Vagina (tissue), 2 donors: Measurements from ENCODE around the gene FRK. TPM values are rescaled to one million over a fixed set of nuclear protein-coding genes. Genes with fewer than 3 reads are reported as not detected.
"Not testable (repeated sequence)": the region's sequence is repeated elsewhere in the genome, so short reads cannot be mapped to it uniquely, and the experiment has no call there.

Source experiments
- DNase-seq, 2 donors: peaks; one replicate each; pipeline ENCODE4 v3.0.0-alpha.2; 2017; ENCODE audit errors: extremely low spot score in 2 of 2
- H3K27ac ChIP-seq: fragments of 200-600 bp; sonication (generic); one replicate; pipeline ENCODE4 v1.5.1; 2019
- H3K27me3 ChIP-seq: fragments of 200-600 bp; sonication (generic); one replicate; pipeline ENCODE4 v1.5.1; 2019
- H3K36me3 ChIP-seq, 2 donors: fragments of 200-600 bp; sonication (generic); one replicate each; pipeline ENCODE4 v1.5.1; 2017 to 2019
- H3K4me1 ChIP-seq: fragments of 200-600 bp; sonication (generic); one replicate; pipeline ENCODE4 v1.5.1; 2019
- H3K4me3 ChIP-seq, 2 donors: fragments of 200-600 bp; sonication (generic); 1 replicate in 1 of 2; 2 replicates in 1 of 2; pipeline ENCODE4 v1.5.1; 2016 to 2019
- H3K9me3 ChIP-seq: fragments of 200-600 bp; sonication (generic); one replicate; pipeline ENCODE4 v1.5.1; 2019
- POLR2A ChIP-seq, 2 donors: fragments of 450-650 bp; IDR thresholded peaks; one replicate each; pipeline ENCODE4 v1.6.1; 2017; ENCODE audit warnings: antibody characterized with exemption in 2 of 2, mild to moderate bottlenecking in 2 of 2, moderate library complexity in 2 of 2
- POLR2AphosphoS5 ChIP-seq, 2 donors: sonication (generic); formaldehyde crosslinking; IDR thresholded peaks; one replicate each; pipeline ENCODE4 v1.9.0; 2017; ENCODE audit warnings: antibody characterized with exemption in 2 of 2, mild to moderate bottlenecking in 2 of 2, low read depth in 1 of 2; ENCODE audit not compliant: insufficient read depth in 1 of 2
- intact Hi-C: fragments of 100-400 bp; cut with DNase I; formaldehyde crosslinking; loops from one replicate; pipeline ENCODE4 v1.15.1; 2023
- total RNA-seq: library from RNA; depleted of rRNA; stranded (reverse); fragments of >200 nt; gene quantifications from one replicate; pipeline ENCODE4 v1.2.3, GENCODE V29; 2016
- TF ChIP-seq, protein P1 (sequence below), 3 experiments: fragments of 450-650 bp in 2 of 3; fragments of 200-600 bp in 1 of 3; sonication (generic) in 1 of 3; IDR thresholded peaks; one replicate each; pipeline ENCODE4 v1.5.1; 2017 to 2019; ENCODE audit warnings: antibody characterized with exemption in 3 of 3, mild to moderate bottlenecking in 2 of 3, moderate library complexity in 2 of 3

Gene FRK
- total RNA-seq, 1 donor from 2014 or later: 3.9 TPM

DNA sequence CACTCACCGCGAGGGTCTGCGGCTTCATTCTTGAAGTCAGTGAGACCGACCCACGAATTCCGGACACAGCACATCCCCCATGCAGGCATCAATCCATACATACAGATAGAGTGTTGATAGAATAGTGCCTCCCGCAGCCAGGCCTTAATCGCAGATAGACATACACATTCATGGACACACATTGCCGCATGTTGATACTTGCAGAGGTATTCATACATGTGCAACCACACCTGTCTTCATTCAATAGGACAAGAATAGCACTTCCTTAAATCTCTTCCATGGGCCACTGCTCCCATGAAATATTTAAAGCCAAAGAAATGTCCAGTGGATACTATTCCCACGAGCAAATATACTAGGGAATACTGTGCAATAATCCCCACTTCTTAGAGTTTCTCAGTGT lies 170.5 kb downstream of the FRK start:
- no peaks in the 10 kb centered on the region for H3K4me1 ChIP-seq
- no peak overlapping the region for H3K27ac ChIP-seq
- no peaks in the 10 kb centered on the region for H3K9me3 ChIP-seq
- H3K36me3 ChIP-seq: no peaks in the 10 kb centered on the region
- DNase-seq: no peak
- TF ChIP-seq POLR2AphosphoS5 (IDR thresholded peaks at IDR 0.05; ENCODE audit: insufficient read depth in 1 of 2, low read depth in 1 of 2): no peak
- TF ChIP-seq POLR2A (IDR thresholded peaks at IDR 0.05): no peak
- TF ChIP-seq, protein P1, sequence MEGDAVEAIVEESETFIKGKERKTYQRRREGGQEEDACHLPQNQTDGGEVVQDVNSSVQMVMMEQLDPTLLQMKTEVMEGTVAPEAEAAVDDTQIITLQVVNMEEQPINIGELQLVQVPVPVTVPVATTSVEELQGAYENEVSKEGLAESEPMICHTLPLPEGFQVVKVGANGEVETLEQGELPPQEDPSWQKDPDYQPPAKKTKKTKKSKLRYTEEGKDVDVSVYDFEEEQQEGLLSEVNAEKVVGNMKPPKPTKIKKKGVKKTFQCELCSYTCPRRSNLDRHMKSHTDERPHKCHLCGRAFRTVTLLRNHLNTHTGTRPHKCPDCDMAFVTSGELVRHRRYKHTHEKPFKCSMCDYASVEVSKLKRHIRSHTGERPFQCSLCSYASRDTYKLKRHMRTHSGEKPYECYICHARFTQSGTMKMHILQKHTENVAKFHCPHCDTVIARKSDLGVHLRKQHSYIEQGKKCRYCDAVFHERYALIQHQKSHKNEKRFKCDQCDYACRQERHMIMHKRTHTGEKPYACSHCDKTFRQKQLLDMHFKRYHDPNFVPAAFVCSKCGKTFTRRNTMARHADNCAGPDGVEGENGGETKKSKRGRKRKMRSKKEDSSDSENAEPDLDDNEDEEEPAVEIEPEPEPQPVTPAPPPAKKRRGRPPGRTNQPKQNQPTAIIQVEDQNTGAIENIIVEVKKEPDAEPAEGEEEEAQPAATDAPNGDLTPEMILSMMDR (IDR thresholded peaks at IDR 0.05): no peak
- H3K27me3 ChIP-seq: no peaks in the 10 kb centered on the region
- no peak overlapping the region for H3K4me3 ChIP-seq
- intact Hi-C loops: no loop called here

DNA sequence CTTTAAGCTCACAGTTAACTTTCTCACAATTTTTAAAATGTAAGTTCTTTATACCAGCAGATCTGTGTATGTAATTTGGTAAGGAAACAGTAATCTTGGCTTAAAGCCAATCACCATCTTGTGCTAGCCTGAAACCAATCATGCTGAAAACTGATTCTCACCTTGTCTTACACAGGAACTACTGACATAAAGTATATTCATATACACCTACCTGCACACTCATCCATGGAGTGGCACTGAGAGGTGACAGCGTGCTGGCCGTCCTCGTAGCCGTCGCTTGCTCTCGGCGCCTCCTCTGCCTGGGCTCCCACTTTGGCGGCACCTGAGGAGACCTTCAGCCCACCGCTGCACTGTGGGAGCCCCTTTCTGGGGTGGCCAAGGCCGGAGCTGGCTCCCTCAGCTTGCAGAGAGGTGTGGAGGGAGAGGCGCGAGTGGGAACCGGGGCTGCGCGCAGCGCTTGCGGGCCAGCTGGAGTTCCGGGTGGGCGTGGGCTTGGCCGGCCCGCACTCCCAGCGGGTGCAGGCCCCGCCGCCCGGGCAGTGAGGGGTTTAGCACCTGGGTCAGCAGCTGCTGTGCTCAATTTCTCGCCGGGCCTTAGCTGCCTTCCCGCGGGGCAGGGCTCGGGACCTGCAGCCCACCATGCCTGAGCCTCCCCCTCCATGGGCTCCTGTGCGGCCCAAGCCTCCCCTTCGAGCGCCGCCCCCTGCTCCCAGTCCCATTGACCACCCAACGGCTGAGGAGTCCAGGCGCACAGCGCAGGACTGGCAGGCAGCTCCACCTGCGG lies 171.8 kb downstream of the FRK start:
- H3K36me3 ChIP-seq, H3K27me3 ChIP-seq, H3K4me3 ChIP-seq, H3K4me1 ChIP-seq, DNase-seq, H3K27ac ChIP-seq, H3K9me3 ChIP-seq, intact Hi-C loops: not testable (repeated sequence)

DNA sequence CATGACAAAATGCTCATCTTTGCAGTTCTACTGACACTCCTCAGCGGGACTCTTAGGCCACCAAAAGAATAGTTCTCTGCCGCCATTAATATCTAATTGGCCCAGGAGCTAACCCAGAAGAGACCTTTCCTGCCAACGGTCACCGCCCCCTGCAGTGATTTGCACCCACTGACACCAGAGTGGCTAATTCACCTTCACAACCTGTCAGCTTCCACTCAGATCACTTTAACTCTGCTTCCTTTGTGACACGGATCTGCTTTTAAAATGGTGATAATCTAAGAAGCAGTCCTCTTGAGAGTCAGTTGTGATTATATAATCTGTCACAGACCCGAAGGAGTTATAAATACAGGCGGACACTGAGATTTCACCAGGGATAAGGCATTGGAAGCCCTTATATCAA lies 172.8 kb downstream of the FRK start:
- DNase-seq: no peak
- Histone ChIP-seq H3K4me3 (no peak overlapping the region), H3K36me3 (no peaks in the 10 kb centered on the region), H3K27me3 (no peaks in the 10 kb centered on the region), H3K4me1 (no peaks in the 10 kb centered on the region), H3K27ac (no peak overlapping the region), H3K9me3 (no peaks in the 10 kb centered on the region)
- intact Hi-C loops: no loop called here
- TF ChIP-seq, protein P1 (IDR thresholded peaks at IDR 0.05): no peak
- TF ChIP-seq POLR2A (IDR thresholded peaks at IDR 0.05) (no peak), POLR2AphosphoS5 (IDR thresholded peaks at IDR 0.05; ENCODE audit: insufficient read depth in 1 of 2, low read depth in 1 of 2) (no peak)

DNA sequence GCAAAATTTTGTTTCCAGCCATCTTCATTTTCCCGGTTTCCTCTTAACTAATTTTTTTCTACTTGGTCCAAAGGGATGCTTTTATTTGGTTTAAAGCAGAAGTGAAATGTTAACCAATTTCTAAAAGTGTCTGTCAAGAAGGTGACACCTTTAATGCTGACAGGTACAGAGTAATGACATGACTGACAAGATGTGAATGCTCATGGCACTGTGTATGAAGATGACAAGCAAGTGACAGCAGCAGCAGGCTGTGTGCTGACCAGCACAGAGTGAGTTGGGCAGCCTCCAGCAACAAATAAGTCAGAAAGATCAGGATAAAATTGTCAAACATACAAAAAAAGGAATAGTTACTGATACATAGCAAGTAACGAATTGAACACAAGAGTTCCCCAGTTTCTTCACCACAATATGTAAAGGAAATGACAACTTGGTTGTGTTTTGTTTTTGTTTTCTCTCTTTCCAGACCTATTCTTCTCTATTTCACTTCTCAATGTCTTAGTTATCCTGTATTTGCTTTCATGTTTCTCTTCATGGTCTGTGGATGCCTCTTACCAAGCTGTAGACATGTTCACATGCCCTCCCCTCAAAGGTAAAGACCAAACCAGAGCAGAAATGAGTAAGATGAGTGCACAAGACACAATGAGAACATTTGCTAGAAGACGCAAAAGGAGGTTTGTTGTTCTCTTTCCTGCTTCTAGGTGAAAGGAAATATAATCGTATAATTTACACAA lies 174.9 kb downstream of the FRK start:
- TF ChIP-seq, protein P1 (IDR thresholded peaks at IDR 0.05): no peak
- TF ChIP-seq POLR2A (IDR thresholded peaks at IDR 0.05): no peak
- TF ChIP-seq POLR2AphosphoS5 (IDR thresholded peaks at IDR 0.05; ENCODE audit: insufficient read depth in 1 of 2, low read depth in 1 of 2): no peak
- Histone ChIP-seq H3K27me3 (no peaks in the 10 kb centered on the region), H3K27ac (no peak overlapping the region), H3K9me3 (no peaks in the 10 kb centered on the region), H3K36me3 (no peaks in the 10 kb centered on the region), H3K4me3 (no peak overlapping the region), H3K4me1 (no peaks in the 10 kb centered on the region)
- intact Hi-C loops: no loop called here
- DNase-seq: no peak

DNA sequence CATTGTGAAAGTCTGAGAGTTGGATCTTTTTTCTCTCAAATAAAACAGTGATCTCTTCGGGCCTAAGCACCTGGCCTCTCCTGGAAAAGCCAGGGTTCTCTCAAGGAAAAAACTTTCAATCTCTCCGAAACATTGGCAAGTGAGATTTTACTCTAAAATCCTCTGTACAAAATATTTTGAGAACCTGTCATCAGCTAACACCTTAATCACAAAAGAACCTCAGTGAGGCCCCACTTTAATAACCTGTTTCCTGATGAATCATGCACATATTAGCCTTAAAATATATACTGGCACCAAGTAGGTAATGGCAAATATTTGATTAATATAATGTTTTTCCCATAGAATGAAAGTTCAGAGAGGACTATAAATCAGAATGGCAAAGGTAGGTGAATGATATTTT lies 177.9 kb downstream of the FRK start:
- no peaks in the 10 kb centered on the region for H3K4me1 ChIP-seq
- H3K27me3 ChIP-seq: no peaks in the 10 kb centered on the region
- no peaks in the 10 kb centered on the region for H3K36me3 ChIP-seq
- no peak overlapping the region for H3K4me3 ChIP-seq
- intact Hi-C loops: no loop called here
- H3K27ac ChIP-seq: no peak overlapping the region
- no peaks in the 10 kb centered on the region for H3K9me3 ChIP-seq
- TF ChIP-seq POLR2AphosphoS5 (IDR thresholded peaks at IDR 0.05; ENCODE audit: insufficient read depth in 1 of 2, low read depth in 1 of 2) (no peak), POLR2A (IDR thresholded peaks at IDR 0.05) (no peak)
- no peak for DNase-seq

DNA sequence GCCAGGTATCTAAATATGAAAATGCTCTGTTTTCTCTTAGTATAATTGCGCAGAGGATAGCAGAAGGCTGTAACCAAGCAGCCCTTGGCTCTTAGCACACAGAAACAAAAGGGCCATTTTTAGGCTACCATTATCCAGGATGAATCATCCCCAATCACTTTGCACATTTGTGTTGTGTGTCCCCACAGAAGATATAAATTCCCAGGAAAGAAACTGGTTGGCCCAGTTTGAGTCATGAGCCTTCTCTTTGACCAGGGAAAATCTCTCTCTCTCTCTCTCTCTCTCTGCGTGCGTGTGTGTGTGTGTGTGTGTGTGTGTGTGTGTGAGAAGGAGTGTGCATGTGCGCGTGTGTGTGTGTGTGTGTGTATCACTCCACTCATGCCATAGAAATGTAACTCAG lies 178.5 kb downstream of the FRK start:
- no peaks in the 10 kb centered on the region for H3K27me3 ChIP-seq
- no peaks in the 10 kb centered on the region for H3K36me3 ChIP-seq
- H3K27ac ChIP-seq: no peak overlapping the region
- TF ChIP-seq POLR2A (IDR thresholded peaks at IDR 0.05) (no peak), POLR2AphosphoS5 (IDR thresholded peaks at IDR 0.05; ENCODE audit: insufficient read depth in 1 of 2, low read depth in 1 of 2) (no peak)
- TF ChIP-seq, protein P1 (IDR thresholded peaks at IDR 0.05): no peak
- no peak overlapping the region for H3K4me3 ChIP-seq
- no peaks in the 10 kb centered on the region for H3K4me1 ChIP-seq
- intact Hi-C loops: no loop called here
- H3K9me3 ChIP-seq: no peaks in the 10 kb centered on the region
- no peak for DNase-seq
